GM12878 (cell line): ENCODE results near the gene KCNH6. TPM values are rescaled to one million over a fixed set of nuclear protein-coding genes. Genes with fewer than 3 reads are reported as not detected.

Source experiments
- ESRRA ChIP-seq: IDR thresholded peaks from 2 replicates; pipeline ENCODE4 v1.6.1; 2012; ENCODE audit warnings: mild to moderate bottlenecking, low read length, improper control_type of control experiment
- FOS ChIP-seq: IDR thresholded peaks from 3 replicates; pipeline ENCODE4 v1.6.1; 2011; ENCODE audit warnings: borderline replicate concordance; ENCODE audit not compliant: insufficient read length; ENCODE audit errors: extremely low read depth
- NFIC ChIP-seq: IDR thresholded peaks from 2 replicates; pipeline ENCODE4 v1.6.1; 2012; ENCODE audit warnings: low read depth, mild to moderate bottlenecking, inconsistent platforms, low read length, moderate library complexity
- PRDM15 ChIP-seq: fragments of 450-650 bp; formaldehyde crosslinking; IDR thresholded peaks from 2 replicates; pipeline ENCODE4 v1.4.0; 2020; ENCODE audit warnings: mild to moderate bottlenecking, moderate library complexity
- SMAD1 ChIP-seq: fragments of 450-650 bp; IDR thresholded peaks from 2 replicates; pipeline ENCODE4 v1.6.1; 2018; ENCODE audit warnings: mild to moderate bottlenecking, low read depth; ENCODE audit not compliant: partially characterized antibody
- ZBTB40 ChIP-seq: fragments of 450-650 bp; IDR thresholded peaks from 2 replicates; pipeline ENCODE4 v1.6.1; 2016; ENCODE audit warnings: mild to moderate bottlenecking, moderate library complexity, borderline replicate concordance
- polyA plus RNA-seq, 11 experiments: library from polyadenylated mRNA; depleted of rRNA in 4 of 11; unstranded in 6 of 11; stranded (reverse) in 5 of 11; fragments of >200 nt; fragmentation: Nextera tagmentation in 4 of 11; fragmentation: Illumina TruSeq in 1 of 11; extraction: Ambion mirVana in 4 of 11; extraction: Trizol in 1 of 11; gene quantifications; 1 replicate in 1 of 11; 2 replicates in 10 of 11; pipeline versions ENCODE4 v1.2.1 to v1.2.3, GENCODE V29; 2011 to 2016; ENCODE audit warnings: inconsistent platforms in 2 of 11, missing spikeins in 2 of 11, low read depth in 1 of 11
- total RNA-seq, 4 experiments: library from RNA; depleted of rRNA in 3 of 4; stranded (reverse); fragments of >200 nt in 3 of 4; fragmentation: Illumina TruSeq in 1 of 4; extraction: Trizol in 1 of 4; gene quantifications; 2 replicates each; pipeline versions ENCODE4 v1.2.1 to v1.2.3, GENCODE V29; 2013 to 2021
- TF ChIP-seq, protein P1 (sequence below): fragments of 450-650 bp; conservative IDR thresholded peaks from 2 replicates; pipeline ENCODE4 v1.6.1; 2017; ENCODE audit warnings: mild to moderate bottlenecking, moderate library complexity

Gene KCNH6
- total and polyA plus RNA-seq, 10 of the 15 experiments (the other 5 are each of a cell fraction or from before 2014, with no cell fraction given) = not detected

DNA sequence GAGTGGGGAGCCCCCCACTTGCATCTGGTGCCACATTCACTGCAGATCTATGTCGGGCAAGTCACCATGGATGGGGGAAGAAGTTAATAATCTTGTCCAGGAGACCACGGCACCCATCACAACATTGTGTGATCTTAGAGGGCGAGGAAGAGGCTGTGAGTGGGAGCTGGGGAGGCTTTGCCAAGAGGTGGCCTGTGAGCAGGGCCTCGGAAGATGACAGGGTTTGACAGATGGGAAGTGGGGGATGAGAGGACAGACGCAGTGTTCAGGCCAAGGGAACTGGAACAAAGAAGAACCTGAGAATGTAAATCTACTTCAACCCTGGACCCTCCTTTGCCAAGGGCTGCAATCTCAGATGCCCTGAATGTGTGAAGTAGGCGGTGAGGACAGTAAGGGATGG, 33.9 kb upstream of the KCNH6 start (continued):
- TF ChIP-seq ZBTB40 (no peak), SMAD1 (no peak), ESRRA (no peak), FOS (no peak), NFIC (no peak), PRDM15 (CRISPR knock-in tag) (no peak)
- TF ChIP-seq, protein P1, sequence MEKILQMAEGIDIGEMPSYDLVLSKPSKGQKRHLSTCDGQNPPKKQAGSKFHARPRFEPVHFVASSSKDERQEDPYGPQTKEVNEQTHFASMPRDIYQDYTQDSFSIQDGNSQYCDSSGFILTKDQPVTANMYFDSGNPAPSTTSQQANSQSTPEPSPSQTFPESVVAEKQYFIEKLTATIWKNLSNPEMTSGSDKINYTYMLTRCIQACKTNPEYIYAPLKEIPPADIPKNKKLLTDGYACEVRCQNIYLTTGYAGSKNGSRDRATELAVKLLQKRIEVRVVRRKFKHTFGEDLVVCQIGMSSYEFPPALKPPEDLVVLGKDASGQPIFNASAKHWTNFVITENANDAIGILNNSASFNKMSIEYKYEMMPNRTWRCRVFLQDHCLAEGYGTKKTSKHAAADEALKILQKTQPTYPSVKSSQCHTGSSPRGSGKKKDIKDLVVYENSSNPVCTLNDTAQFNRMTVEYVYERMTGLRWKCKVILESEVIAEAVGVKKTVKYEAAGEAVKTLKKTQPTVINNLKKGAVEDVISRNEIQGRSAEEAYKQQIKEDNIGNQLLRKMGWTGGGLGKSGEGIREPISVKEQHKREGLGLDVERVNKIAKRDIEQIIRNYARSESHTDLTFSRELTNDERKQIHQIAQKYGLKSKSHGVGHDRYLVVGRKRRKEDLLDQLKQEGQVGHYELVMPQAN = no peak
